NT2/D1 (cell line): Measurements from ENCODE around the gene GLIPR2.

ENCODE experiments used
- SUZ12 ChIP-seq: IDR thresholded peaks from 2 replicates; pipeline ENCODE4 v1.6.1; 2011; ENCODE audit not compliant: insufficient read length, insufficient read depth; ENCODE audit errors: extremely low read depth
- YY1 ChIP-seq: IDR thresholded peaks from 2 replicates; pipeline ENCODE4 v1.6.1; 2011; ENCODE audit not compliant: insufficient read length, insufficient read depth
- ZNF274 ChIP-seq: IDR thresholded peaks from 2 replicates; pipeline ENCODE4 v1.6.1; 2011; ENCODE audit warnings: mild to moderate bottlenecking, low read depth, low read length

GRCh38 chr9:36141288-36141687 is 4.8 kb downstream of the GLIPR2 start:
- TF ChIP-seq ZNF274 (no peak), YY1 (no peak), SUZ12 (no peak)
